ENCODE results near the gene ACTR1A. TPM values are rescaled to one million over a fixed set of nuclear protein-coding genes. Genes with fewer than 3 reads are reported as not detected.

Gene ACTR1A
- total and polyA plus RNA-seq, 9 of the 15 experiments (the other 6 are each of a cell fraction or from before 2014, with no cell fraction given) = 36.3 to 77.2 (median 49.6) TPM

- H3K9me3 ChIP-seq (replicated peaks; ENCODE audit: control insufficient read depth, insufficient read depth, low read depth, low read length) = no peaks in the 10 kb centered on the region
- peaks cover 39% of the 10 kb centered on the region for H3K79me2 ChIP-seq (ENCODE audit: control insufficient read depth, insufficient read depth, low read length)
- H3K36me3 ChIP-seq (ENCODE audit: control insufficient read depth, insufficient read depth, low read length) = peaks cover 20% of the 10 kb centered on the region
- CTCF ChIA-PET (ENCODE audit: low intra/inter-chr PET ratio) = no interaction called here
- DNase-seq (ENCODE audit: extremely low read depth in 1 of 4, low spot score in 3 of 4) (no peak), FAIRE-seq (no peak), ATAC-seq (no peak)
- in situ Hi-C loops (cut with MboI) (loop anchor here (25.0 kb wide), 1 partner anchor 668 kb away; the partner anchor contains the start of gene KCNIP2), intact Hi-C loops (cut with micrococcal nuclease) (no loop called here)
- H3K4me3 ChIP-seq = no peak overlapping the region
- H3K4me1 ChIP-seq (replicated peaks in 1 of 2; ENCODE audit: control insufficient read depth in 2 of 2, insufficient read depth in 2 of 2, low read length in 2 of 2) = peaks cover 4 to 10% of the 10 kb centered on the region in 2 experiments; a peak in 4 of 5 replicates
- BruUV-seq (replicated peaks) = no TSS peak
- 91% methylated on average over 6 of the region's 10 CpGs for whole genome bisulfite sequencing (ENCODE audit: insufficient coverage, low coverage, missing lambda C conversion rate)
- H3K9me1 ChIP-seq (ENCODE audit: control insufficient read depth, insufficient read depth, low read length) = no peaks in the 10 kb centered on the region
- H3K27ac ChIP-seq (ENCODE audit: extremely low read depth, low read depth, low read length) = no peak overlapping the region
- H3K4me2 ChIP-seq (ENCODE audit: insufficient read depth, low read length) = 0 out of 2 replicates have a peak overlapping the region, but pooled peaks have one; percentile 92
- H3K27me3 ChIP-seq (ENCODE audit: control insufficient read depth in 2 of 2, insufficient read depth in 2 of 2, low read length in 2 of 2) = no peaks in the 10 kb centered on the region
- H3K9ac ChIP-seq (ENCODE audit: insufficient read depth in 1 of 2, low read depth in 2 of 2, low read length in 2 of 2) = peak overlapping the region in 1 of 2 experiments; percentile 53; a peak in 1 of 4 replicates
- TF ChIP-seq SAP30 (IDR thresholded peaks at IDR 0.05; ENCODE audit: borderline replicate concordance, insufficient read depth, low read depth, low read length, poor library complexity, severe bottlenecking) (no peak), SOX6 (IDR thresholded peaks at IDR 0.05) (no peak), SMARCC2 (IDR thresholded peaks at IDR 0.05; ENCODE audit: low read depth) (no peak), ZNF561 (CRISPR knock-in tag; conservative IDR thresholded peaks at IDR 0.05) (no peak), CUX1 (CRISPR knock-in tag; IDR thresholded peaks at IDR 0.05) (no peak)
- TF ChIP-seq, protein P1, sequence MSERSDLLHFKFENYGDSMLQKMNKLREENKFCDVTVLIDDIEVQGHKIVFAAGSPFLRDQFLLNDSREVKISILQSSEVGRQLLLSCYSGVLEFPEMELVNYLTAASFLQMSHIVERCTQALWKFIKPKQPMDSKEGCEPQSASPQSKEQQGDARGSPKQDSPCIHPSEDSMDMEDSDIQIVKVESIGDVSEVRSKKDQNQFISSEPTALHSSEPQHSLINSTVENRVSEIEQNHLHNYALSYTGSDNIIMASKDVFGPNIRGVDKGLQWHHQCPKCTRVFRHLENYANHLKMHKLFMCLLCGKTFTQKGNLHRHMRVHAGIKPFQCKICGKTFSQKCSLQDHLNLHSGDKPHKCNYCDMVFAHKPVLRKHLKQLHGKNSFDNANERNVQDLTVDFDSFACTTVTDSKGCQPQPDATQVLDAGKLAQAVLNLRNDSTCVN (CRISPR knock-in tag; IDR thresholded peaks at IDR 0.05) = no peak
- POLR2A ChIA-PET = interaction anchor here (0.9 to 1.7 kb wide), 4 partner anchors 15 to 78 kb away, joined by 3 to 6 read pairs (median 4); partner anchors contain the start of gene C10orf95
- no peaks in the 10 kb centered on the region for H4K20me1 ChIP-seq (replicated peaks; ENCODE audit: control insufficient read depth, insufficient read depth, low read length)
- H2AFZ ChIP-seq (ENCODE audit: low read depth, low read length) = no peak overlapping the region
Observed at GRCh38 chr10:102505462-102506115, 3.1 kb upstream of the ACTR1A start.
